ENCODE data around the gene KIR2DL3. TPM values are rescaled to one million over a fixed set of nuclear protein-coding genes. Genes with fewer than 3 reads are reported as not detected.
A peak's percentile ranks its signal among the peaks of the same experiment; 100 is the strongest.

The KIR2DL3 gene
- total and polyA plus RNA-seq, 8 donors = not detected

DNA sequence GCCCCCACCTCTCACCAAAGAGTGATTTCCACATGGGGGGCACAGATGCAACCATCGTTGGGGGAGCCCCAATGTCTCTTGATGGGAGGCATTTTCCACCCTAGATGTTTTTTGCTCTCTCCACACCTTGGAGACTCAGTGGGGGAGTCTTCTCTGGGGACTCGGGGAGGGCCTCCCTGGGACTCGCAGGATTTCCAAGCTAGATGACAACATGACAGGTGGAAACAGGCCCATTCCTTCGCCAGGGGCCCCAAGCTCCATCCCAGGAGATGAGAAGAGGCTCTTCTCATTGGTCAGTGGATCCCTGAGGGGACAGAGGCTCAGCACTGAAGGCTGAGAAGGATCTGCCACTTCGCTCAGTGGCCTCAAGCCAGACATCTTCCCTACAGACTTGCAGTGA is 52.4 kb downstream of the KIR2DL3 start:
- TF ChIP-seq, protein P1, sequence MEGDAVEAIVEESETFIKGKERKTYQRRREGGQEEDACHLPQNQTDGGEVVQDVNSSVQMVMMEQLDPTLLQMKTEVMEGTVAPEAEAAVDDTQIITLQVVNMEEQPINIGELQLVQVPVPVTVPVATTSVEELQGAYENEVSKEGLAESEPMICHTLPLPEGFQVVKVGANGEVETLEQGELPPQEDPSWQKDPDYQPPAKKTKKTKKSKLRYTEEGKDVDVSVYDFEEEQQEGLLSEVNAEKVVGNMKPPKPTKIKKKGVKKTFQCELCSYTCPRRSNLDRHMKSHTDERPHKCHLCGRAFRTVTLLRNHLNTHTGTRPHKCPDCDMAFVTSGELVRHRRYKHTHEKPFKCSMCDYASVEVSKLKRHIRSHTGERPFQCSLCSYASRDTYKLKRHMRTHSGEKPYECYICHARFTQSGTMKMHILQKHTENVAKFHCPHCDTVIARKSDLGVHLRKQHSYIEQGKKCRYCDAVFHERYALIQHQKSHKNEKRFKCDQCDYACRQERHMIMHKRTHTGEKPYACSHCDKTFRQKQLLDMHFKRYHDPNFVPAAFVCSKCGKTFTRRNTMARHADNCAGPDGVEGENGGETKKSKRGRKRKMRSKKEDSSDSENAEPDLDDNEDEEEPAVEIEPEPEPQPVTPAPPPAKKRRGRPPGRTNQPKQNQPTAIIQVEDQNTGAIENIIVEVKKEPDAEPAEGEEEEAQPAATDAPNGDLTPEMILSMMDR (IDR thresholded peaks at IDR 0.05) = no peak
- no peak overlapping the region for H3K27ac ChIP-seq
- no peak for ATAC-seq
- 46 to 56% methylated on average over 5 of the region's 5 CpGs for WGBS, 2 donors
- FAIRE-seq = no peak
- H3K27me3 ChIP-seq = no peaks in the 10 kb centered on the region
- no peak for DNase-seq
- intact Hi-C loops (cut with DNase I) = no loop called here
- no peaks in the 10 kb centered on the region for H3K9me3 ChIP-seq
- H3K36me3 ChIP-seq = no peaks in the 10 kb centered on the region
- H3K4me1 ChIP-seq = no peaks in the 10 kb centered on the region
- no peak overlapping the region for H3K4me3 ChIP-seq

DNA sequence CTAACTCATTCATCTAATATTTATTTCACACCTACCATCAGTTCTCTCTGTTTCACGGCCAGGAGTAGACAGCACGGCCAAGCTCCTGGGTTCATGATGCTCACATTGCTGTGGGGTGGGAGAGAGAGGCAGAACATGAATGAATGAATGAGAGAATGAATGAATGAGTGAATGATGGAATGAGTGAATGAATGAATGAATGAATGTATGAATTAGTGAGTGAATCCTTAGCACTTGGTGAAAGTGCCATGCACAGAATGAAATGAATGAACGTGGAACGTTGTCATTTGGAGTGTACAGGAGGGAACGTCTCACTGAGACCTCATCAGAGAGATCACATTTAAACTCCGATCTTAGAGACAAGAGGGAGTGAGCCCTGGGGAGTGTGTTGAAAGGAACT is 53.2 kb downstream of the KIR2DL3 start:
- ATAC-seq (no peak), FAIRE-seq (no peak), DNase-seq (no peak)
- Histone ChIP-seq H3K27me3 (no peaks in the 10 kb centered on the region), H3K4me3 (no peak overlapping the region), H3K9me3 (no peaks in the 10 kb centered on the region), H3K27ac (no peak overlapping the region), H3K4me1 (no peaks in the 10 kb centered on the region), H3K36me3 (no peaks in the 10 kb centered on the region)
- TF ChIP-seq, protein P1 (IDR thresholded peaks at IDR 0.05) = no peak
- intact Hi-C loops (cut with DNase I) = no loop called here
- WGBS, 2 donors = 71 to 78% methylated on average over 6 of the region's 6 CpGs

DNA sequence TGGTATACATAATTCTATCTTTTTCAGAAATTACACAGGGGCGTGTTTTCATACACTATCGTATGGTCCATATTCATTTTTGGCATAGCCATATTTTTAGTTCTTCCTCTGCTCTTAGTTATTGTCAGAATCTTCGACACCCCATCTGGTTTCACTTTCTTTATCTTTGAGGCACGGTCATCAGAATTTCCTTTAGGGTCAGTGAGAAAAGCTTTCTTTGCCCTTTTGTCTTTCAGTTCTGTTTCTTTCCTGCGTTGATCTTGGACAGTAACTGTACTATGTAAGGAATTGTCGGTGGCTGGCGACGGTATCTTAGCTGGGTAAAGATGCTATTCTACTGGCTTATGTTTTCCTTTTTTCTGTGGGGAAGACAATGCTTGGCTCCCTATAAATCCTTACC is 54.5 kb downstream of the KIR2DL3 start:
- no peak for FAIRE-seq
- Histone ChIP-seq H3K36me3 (no peaks in the 10 kb centered on the region), H3K9me3 (no peaks in the 10 kb centered on the region), H3K4me3 (peak overlapping the region in 1 of 4 donors; percentile 6), H3K27me3 (peaks cover 0 to 6% (median 0%) of the 10 kb centered on the region in 4 donors), H3K4me1 (no peaks in the 10 kb centered on the region), H3K27ac (no peak overlapping the region)
- intact Hi-C loops (cut with DNase I) = no loop called here
- no peak for ATAC-seq
- TF ChIP-seq, protein P1 (IDR thresholded peaks at IDR 0.05) = no peak
- DNase-seq = no peak
- 52 to 64% methylated on average over 8 of the region's 8 CpGs for WGBS, 2 donors

DNA sequence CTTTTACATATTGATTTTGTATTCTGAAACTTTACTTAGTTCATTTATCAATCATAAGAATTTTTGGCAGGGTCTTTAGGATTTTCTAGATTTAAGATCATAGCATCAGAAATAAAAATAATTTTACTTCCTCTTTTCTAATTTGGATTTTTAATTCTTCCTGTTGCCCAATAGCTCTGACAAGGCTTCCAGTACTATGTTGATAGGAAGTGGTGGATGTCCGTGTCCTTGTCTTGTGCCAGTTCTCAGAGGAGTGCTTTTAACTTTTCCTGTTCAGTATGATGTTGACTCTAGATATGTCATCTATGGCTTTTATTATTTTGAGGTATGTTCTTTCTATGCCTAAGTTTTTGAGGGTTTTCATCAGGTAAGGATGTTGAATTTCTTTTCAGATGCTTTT is 57.4 kb downstream of the KIR2DL3 start:
- H3K4me1 ChIP-seq = no peaks in the 10 kb centered on the region
- H3K27ac ChIP-seq = no peak overlapping the region
- no peak overlapping the region for H3K4me3 ChIP-seq
- intact Hi-C loops (cut with DNase I) = no loop called here
- ATAC-seq (no peak), FAIRE-seq (no peak), DNase-seq (no peak)
- 24 to 29% methylated on average over 1 of the region's 1 CpG for WGBS, 2 donors
- no peaks in the 10 kb centered on the region for H3K9me3 ChIP-seq
- H3K27me3 ChIP-seq = peaks cover 0 to 6% (median 0%) of the 10 kb centered on the region in 4 donors
- no peaks in the 10 kb centered on the region for H3K36me3 ChIP-seq
- TF ChIP-seq, protein P1 (IDR thresholded peaks at IDR 0.05) = no peak

Other genes with a start within 250 kb of the KIR2DL3 start
- gene LAIR2, start 235.7 kb upstream of the KIR2DL3 start, total RNA-seq = not detected
- gene LAIR2, start 235.7 kb upstream of the KIR2DL3 start, polyA plus RNA-seq = not detected
- gene LILRA2, start 164.7 kb upstream of the KIR2DL3 start, total RNA-seq = 1 to 10 TPM in 3 of 6 donors, under 1 TPM in 3; 0.19 to 4.2 (median 0.89) TPM
- under 1 TPM; 0.42 to 0.47 TPM for gene LILRA2, start 164.7 kb upstream of the KIR2DL3 start, polyA plus RNA-seq
- gene LILRA1, start 144.9 kb upstream of the KIR2DL3 start, total RNA-seq = 1 to 10 TPM in 1 of 6 donors, under 1 TPM in 4, not detected in 1; 0.08 to 1.5 (median 0.69) TPM
- under 1 TPM; 0.19 to 0.23 TPM for gene LILRA1, start 144.9 kb upstream of the KIR2DL3 start, polyA plus RNA-seq
- gene LILRB1, start 108.0 kb upstream of the KIR2DL3 start, total RNA-seq = 1 to 10 TPM in 3 of 6 donors, under 1 TPM in 3; 0.51 to 8.8 (median 1.3) TPM
- gene LILRB1, start 108.0 kb upstream of the KIR2DL3 start, polyA plus RNA-seq = under 1 TPM; 0.56 to 0.57 TPM
- gene LILRB4, start 75.5 kb upstream of the KIR2DL3 start, total RNA-seq = 10 to 100 TPM in 1 of 6 donors, 1 to 10 TPM in 2, under 1 TPM in 3; 0.28 to 11.1 (median 1.1) TPM
- 1 to 10 TPM in 1 of 2 donors, under 1 TPM in 1; 0.80 to 1.2 TPM for gene LILRB4, start 75.5 kb upstream of the KIR2DL3 start, polyA plus RNA-seq
- gene KIR3DL3, start 14.1 kb upstream of the KIR2DL3 start, total RNA-seq = not detected
- gene KIR3DL3, start 14.1 kb upstream of the KIR2DL3 start, polyA plus RNA-seq = not detected
- not detected for gene KIR2DL1, start 31.3 kb downstream of the KIR2DL3 start, total RNA-seq
- gene KIR2DL1, start 31.3 kb downstream of the KIR2DL3 start, polyA plus RNA-seq = not detected
- under 1 TPM in 1 of 6 donors, not detected in 5; 0.12 TPM for gene KIR2DL4, start 65.1 kb downstream of the KIR2DL3 start, total RNA-seq
- not detected for gene KIR2DL4, start 65.1 kb downstream of the KIR2DL3 start, polyA plus RNA-seq
- gene KIR3DL1, start 78.0 kb downstream of the KIR2DL3 start, total RNA-seq = not detected
- not detected for gene KIR3DL1, start 78.0 kb downstream of the KIR2DL3 start, polyA plus RNA-seq
- not detected for gene KIR2DS4, start 94.2 kb downstream of the KIR2DL3 start, total RNA-seq
- not detected for gene KIR2DS4, start 94.2 kb downstream of the KIR2DL3 start, polyA plus RNA-seq
- gene KIR3DL2, start 111.9 kb downstream of the KIR2DL3 start, total RNA-seq = not detected
- gene KIR3DL2, start 111.9 kb downstream of the KIR2DL3 start, polyA plus RNA-seq = not detected
- under 1 TPM in 2 of 6 donors, not detected in 4; 0.29 to 0.64 TPM for gene FCAR, start 135.7 kb downstream of the KIR2DL3 start, total RNA-seq
- under 1 TPM in 1 of 2 donors, not detected in 1; 0.07 TPM for gene FCAR, start 135.7 kb downstream of the KIR2DL3 start, polyA plus RNA-seq
- gene NCR1, start 167.6 kb downstream of the KIR2DL3 start, total RNA-seq = under 1 TPM in 1 of 6 donors, not detected in 5; 0.31 TPM
- not detected for gene NCR1, start 167.6 kb downstream of the KIR2DL3 start, polyA plus RNA-seq
- under 1 TPM in 1 of 6 donors, not detected in 5; 0.06 TPM for gene NLRP7, start 209.0 kb downstream of the KIR2DL3 start, total RNA-seq
- gene NLRP7, start 209.0 kb downstream of the KIR2DL3 start, polyA plus RNA-seq = not detected
- gene NLRP2, start 227.9 kb downstream of the KIR2DL3 start, total RNA-seq = 1 to 10 TPM; 1.6 to 7.3 (median 4.4) TPM
- 10 to 100 TPM in 1 of 2 donors, under 1 TPM in 1; 0.34 to 17.5 TPM for gene NLRP2, start 227.9 kb downstream of the KIR2DL3 start, polyA plus RNA-seq